Suprapubic skin (tissue), 3 donors: Measurements from ENCODE around the gene OTOP2.

ENCODE experiments used
- CTCF ChIP-seq, 2 donors: fragments of 200-600 bp in 1 of 2; fragments of 450-650 bp in 1 of 2; sonication (generic) in 1 of 2; IDR thresholded peaks; one replicate each; pipeline ENCODE4 v1.5.1; 2016 to 2019; ENCODE audit warnings: antibody characterized with exemption in 2 of 2, mild to moderate bottlenecking in 1 of 2, moderate library complexity in 1 of 2
- EP300 ChIP-seq: sonication (generic); formaldehyde crosslinking; IDR thresholded peaks from one replicate; pipeline ENCODE4 v1.6.1; 2017; ENCODE audit warnings: antibody characterized with exemption
- POLR2A ChIP-seq, 2 donors: fragments of 450-650 bp; IDR thresholded peaks; one replicate each; pipeline ENCODE4 v1.6.1; 2017; ENCODE audit warnings: antibody characterized with exemption in 2 of 2, mild to moderate bottlenecking in 2 of 2, moderate library complexity in 2 of 2

- TF ChIP-seq POLR2A (IDR thresholded peaks at IDR 0.05), result no peak
- no peak for TF ChIP-seq CTCF (IDR thresholded peaks at IDR 0.05)
- no peak for TF ChIP-seq EP300
These were observed 3.8 kb upstream of the OTOP2 start for GRCh38 chr17:74920306-74920620.
